Measurements from ENCODE around the gene GDE1.

DNA sequence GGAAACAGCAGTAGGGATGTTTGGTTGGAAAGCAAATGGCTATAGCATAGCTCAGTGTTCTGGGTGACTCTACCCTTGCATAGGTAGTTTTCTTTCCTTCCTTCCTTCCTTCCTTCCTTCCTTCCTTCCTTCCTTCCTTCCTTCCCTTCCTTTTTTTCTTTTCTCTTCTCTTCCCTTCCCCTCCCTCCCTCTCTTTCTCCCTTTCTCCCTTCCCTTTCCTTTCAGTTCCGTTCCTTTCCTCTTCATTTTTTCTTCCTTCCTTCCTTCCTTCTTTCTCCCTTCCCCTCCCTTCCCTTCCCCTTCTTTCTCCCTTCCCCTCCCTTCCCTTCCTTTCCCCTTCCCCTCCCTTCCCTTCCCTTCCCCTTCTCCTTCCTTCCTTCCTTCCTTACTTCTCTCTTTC, 31.3 kb downstream of the GDE1 start:
- TF ChIP-seq, protein P1, sequence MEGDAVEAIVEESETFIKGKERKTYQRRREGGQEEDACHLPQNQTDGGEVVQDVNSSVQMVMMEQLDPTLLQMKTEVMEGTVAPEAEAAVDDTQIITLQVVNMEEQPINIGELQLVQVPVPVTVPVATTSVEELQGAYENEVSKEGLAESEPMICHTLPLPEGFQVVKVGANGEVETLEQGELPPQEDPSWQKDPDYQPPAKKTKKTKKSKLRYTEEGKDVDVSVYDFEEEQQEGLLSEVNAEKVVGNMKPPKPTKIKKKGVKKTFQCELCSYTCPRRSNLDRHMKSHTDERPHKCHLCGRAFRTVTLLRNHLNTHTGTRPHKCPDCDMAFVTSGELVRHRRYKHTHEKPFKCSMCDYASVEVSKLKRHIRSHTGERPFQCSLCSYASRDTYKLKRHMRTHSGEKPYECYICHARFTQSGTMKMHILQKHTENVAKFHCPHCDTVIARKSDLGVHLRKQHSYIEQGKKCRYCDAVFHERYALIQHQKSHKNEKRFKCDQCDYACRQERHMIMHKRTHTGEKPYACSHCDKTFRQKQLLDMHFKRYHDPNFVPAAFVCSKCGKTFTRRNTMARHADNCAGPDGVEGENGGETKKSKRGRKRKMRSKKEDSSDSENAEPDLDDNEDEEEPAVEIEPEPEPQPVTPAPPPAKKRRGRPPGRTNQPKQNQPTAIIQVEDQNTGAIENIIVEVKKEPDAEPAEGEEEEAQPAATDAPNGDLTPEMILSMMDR (IDR thresholded peaks at IDR 0.05; ENCODE audit: borderline replicate concordance, extremely low read depth, low read length, poor library complexity, severe bottlenecking) = no peak
- TF ChIP-seq EZH2 (IDR thresholded peaks at IDR 0.05; ENCODE audit: borderline replicate concordance, low read depth, low read length, severe bottlenecking) = no peak

Data from DND-41 (cell line).